HG02610 (cell line): Measurements from ENCODE around the gene PARP11.

Experiments used
- ATAC-seq: cut with Tn5 transposase; IDR thresholded peaks from one replicate; pipeline ENCODE4 v1.9.1; 2021; ENCODE audit warnings: mild to moderate bottlenecking, moderate library complexity; ENCODE audit not compliant: unreplicated experiment

The PARP11 gene

DNA sequence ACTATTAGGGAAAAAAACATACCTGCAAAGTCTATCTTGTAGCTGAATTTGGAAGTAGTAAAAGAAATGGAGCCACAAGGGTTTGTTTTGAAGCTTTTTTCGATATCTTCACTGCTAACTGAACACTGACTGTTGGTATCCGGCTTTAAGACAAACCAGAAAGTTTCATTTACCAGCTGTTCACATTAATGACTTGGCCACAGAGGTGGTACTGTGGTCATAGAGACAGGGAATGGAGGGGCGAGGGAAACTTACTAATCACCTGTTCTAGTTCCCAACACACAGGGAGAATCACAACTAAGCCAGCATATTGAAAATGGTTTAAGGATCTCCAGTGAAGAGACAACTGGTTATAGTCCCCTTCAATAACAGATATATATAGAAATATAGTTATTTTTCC lies 44.3 kb downstream of the PARP11 start:
- ATAC-seq: no peak

DNA sequence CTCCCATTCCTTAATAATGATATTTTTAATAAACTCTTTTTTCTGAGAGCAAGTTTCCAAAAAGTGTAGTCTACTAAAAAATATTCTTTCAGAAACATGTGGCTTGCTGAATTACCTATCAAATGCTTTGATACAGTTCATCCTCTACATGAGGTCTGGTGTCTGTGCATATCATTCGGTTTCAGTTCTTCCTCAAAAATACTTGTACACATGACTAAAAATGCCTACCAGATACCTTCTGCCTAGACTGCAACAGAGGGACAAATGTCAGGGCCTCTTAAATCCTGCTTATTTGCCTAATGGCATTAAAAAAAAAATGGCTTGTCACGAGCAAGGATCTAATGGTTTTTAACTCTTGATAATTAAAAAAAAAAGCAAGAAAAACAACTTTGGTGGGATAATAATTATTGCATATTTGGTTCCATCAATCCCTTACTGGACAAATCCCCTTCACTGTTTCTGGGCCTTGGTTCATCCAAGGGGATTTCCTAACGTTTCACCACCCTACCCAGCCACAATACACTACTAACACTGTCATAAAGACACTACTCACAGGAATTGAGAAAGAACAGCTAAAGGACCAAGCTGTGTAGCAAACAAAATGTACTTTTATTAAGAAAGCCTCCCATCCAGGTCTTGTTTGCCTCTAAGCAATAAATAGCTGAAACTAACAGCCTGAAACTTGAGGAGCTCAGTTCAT lies 45.7 kb downstream of the PARP11 start:
- ATAC-seq: no peak

DNA sequence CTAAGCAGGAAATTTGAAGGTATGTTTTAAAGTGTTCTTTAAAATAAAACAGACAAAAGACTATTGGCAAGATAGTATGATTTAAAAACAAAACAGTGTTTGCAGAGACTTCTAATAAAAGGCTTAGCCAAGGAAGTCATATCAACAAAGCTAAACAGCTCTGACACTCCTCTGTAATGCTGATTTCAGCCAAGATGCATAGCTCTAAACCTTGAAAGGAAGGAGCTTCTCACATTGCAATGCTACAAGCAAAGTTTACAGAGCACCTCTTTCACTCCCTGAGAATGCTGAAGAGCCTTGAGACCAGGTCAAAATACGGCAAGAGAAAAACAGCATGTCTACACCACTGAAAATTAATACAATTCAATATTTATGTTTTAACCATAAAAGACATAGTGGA lies 51.8 kb downstream of the PARP11 start:
- ATAC-seq: no peak

DNA sequence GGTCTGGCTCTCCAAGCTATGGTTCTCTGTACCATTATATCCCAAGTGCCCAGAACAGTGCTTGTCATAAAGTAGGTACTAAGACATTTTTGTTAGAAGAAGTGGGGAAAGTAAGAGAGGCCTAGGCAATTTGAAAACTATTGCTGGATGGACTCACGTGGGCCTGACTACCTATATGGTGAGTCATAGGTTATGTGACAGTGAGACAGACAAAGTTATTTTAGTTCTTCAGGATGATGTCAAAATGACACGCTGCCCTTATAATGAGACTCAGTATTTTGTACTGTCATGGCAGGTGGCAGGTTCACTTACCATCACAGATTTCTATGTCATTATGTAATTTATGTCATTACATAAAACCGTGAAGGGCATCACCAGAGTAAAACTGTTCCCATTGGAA lies 53.1 kb downstream of the PARP11 start:
- no peak for ATAC-seq

DNA sequence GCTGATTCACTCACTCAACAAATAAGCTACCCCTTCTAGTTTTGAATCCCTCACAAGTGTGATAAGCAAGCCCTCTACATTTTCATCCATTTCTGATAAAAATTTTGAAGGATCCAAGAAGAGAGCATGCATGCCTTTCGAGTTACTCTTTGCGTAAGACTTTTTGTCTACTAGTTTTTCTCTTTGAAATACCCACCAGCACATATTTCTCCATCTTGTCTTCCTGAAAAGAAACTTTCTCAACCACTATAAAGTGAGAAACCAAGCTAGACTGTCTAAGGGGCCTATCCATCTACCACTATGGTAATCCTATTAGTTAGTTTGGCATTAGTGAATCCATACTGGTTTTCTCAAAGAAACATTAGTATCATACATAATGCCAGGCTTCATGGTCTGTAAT lies 56.9 kb downstream of the PARP11 start:
- no peak for ATAC-seq

DNA sequence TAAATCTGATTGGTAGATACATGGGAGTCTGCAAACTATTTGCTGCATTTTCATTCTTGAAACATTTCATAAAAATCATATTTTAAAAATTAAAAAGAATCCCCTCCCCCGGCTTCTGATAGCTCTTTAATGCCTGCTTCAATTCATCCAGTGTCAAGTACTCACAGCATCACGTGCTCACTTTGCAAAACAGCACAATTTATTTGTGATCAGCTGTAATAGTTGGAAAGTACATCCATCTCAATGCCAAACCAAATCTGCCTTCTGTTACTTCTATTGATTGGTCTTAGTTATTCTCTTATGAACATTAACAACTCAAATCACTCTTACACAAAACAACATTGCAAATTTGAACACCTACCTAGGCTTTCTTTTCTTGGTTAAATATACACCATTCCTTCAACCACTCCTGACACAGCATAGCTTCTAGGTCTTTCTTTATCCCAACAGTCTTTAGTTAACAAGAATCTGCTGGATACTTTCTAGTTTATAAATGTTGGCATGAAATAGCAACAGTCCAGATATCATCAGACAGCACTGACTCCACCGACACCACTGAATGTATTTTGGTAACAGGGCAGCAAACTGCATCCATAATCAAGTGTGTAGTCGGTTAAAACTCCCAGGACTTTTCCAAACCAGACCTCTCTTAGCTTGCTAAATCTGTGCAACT lies 58.0 kb downstream of the PARP11 start:
- no peak for ATAC-seq

DNA sequence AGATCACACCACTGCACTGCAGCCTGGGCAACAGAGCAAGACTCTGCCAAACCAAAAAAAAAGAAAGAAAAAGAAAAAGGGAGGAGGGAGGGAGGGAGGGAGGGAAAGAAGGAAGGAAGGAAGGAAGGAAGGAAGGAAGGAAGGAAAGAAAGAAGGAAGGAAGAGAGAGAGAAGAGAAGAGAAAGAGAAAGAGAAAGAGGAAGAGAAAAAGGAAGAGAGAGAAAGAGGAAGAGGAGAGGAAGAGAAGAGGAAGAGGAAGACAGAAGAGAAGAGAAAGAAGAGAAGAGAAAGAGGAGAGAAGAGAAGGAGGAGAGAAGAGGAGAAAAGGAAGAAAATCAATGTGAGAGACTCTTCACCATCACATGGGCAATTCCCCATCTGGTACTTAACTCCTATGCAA lies 62.7 kb downstream of the PARP11 start:
- ATAC-seq: no peak

DNA sequence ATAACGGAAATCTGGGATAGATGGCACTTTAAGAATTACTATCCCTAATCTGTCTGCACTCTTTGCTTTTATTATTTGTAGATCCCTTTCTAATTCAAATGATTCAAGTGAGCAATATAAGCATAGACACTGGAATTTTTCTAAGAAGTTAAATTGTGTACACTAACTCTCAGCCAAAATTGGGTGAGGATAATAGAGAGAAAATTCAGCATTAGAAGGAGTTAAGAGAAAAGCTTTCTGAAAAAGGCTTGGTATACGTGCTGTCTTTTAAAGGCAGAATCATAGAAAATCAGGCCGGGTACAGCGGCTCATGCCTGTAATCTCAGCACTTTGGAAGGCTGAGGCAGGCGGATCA lies 63.2 kb downstream of the PARP11 start:
- no peak for ATAC-seq

DNA sequence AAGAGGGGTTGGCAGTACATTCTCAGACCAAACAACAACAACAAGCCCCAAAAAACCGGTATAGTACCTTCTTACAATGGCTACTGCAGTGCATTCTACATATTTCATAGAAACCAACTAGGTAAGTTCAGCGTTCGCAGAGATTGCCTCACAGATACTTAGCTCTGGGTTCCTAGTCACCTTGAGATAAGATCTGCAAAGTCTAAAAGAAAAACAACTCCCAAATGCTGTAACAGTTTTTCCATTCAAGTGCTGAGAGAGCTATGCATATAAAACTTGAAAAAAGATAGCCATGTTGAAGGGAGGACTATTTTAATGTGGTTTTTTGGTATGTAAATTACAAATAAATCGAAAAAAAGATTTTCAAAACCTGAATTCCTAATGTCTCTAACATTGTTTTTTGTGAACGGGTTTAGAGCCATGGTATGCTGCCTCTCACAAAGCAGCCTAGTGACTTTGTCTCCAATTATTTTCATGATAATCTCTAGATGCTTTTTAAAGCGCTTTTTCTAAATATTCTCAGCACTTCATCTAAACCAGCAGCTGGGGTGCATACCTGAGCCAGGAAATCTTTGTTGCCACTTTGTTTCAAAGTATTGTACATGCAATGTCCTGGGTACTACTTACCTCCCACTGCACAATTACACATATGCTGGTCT lies 63.7 kb downstream of the PARP11 start:
- no peak for ATAC-seq

DNA sequence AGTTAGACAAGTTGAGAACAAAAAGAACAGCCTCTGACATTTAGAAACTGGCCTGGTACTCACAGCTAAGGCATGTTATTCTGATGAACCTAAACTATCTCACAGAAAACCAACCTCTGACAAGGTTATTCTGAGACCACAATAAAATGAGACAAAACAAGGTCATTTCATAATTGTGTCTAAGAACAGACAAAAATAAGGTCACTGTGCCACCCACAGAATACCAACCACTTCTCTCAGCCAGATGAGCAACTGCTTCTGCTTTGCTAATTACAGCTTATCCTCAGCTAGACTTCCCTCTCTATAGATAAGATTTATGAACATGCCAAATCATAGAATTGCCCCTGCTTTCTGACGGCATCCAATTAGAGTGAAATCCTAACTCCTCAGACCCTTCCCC lies 68.1 kb downstream of the PARP11 start:
- no peak for ATAC-seq

DNA sequence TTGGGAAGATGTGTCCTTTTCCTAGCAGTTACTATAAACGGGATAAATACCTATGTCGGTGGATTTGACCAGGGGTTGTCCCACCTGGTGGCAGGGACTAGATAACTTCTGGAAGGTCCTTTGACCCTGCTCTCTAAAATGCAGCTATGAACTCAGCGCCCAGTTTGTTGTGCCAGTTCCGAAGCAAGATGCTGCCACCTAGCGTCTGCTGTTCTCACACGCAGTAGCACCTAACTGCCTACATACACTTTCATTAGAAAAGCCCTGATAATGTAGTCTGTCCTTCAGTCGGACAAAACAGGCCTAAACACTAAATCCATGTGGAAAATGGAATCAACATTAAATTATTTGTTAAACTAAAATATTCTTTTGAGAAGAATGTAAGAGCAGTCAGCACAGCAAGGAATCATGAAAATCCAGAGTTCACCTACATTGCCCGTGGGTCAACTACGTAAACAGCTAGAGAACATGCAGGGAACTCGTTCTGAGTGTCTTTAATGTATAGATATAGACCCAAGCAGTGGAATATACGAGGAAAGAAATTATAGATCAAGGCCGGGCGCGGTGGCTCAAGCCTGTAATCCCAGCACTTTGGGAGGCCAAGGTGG lies 69.2 kb downstream of the PARP11 start:
- ATAC-seq: no peak

DNA sequence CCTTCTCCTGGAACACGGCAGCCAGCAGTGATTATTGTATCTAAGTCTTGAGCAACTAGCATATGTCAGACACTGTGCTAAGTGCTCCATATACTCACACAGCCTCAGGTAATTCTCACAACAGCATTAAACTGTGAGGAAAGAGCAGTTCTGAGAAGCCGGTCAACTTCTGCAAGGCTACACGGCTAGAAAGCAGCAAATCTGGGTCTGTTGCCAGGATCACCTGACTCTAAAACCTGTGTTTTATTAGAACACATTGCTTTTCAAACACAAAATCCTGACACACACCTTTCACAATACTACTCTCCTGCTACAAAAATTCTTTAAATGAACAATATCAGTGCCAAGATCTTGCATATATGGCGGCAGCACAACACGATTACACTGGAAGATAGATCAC lies 70.5 kb downstream of the PARP11 start:
- ATAC-seq: no peak

DNA sequence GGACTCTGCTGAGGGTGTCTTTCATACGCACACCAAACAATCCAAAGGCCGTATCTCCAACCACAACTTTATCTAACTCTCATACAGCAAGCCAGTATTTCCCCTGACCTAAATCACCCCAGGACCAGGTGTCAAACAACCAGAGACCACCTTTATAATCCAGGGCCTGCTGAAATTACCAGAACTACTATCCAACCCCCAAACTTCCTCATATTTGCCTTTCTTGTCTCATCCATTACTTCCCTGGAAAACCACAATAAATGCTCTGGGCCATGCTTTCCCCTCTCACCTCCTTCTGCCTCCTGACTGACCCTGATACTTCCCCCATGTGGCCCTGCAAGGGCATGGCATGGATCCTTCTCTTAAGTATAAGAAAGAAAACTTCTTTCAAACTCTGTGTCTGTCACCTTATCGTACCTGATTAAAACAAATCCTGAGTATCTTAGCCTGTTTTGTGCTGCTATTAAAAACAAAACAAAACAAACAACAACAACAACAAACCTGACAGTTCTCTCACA lies 75.6 kb downstream of the PARP11 start:
- ATAC-seq: no peak

DNA sequence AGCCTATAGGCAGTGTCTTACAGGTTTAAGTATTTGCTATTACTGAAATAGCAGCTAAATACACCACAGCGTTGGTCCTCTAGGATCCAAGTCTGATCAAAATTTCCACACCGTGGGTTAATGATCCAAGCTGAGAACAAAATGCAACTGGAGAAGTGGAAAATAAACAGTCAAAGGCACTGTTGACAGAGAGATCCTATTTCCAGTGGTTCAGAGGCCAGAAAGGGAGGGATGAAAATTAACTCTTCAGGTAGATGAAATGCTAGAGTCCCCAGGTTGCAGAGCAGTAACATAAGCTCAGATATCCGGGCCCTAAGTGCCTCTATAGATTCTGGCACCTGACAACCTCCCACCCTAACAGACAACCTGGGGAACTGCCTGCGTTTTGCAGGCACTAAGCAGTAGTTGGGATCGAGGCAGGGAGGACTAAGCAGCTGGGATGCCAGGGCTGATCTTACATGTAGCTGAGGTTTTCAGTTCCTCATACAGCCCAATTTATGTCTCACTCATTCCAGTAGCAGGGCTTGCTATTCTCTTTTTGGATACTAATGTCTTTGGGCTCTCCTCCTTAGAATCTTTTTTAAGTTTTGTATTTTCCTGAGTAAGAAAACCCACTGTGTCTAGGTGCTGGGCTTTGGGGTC lies 77.6 kb downstream of the PARP11 start:
- ATAC-seq: no peak

DNA sequence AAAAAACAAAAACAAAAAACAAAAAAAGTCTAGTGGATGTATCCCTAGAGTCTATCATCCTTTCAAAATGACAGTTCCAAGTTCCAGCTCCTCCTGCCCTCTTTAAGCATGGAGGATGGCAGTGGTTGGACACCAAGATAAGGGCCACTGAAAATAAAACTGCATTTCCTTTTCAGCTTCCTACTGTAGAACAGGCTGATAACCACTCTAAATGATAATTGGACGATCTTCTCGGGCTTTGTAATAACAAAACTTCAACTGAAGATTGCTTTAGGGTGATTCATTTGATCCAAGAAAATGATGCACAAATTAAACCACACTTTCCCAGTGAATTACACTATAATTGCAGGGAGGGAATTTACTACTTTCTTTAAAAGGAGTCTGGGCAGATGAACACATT lies 78.1 kb downstream of the PARP11 start:
- ATAC-seq: no peak

DNA sequence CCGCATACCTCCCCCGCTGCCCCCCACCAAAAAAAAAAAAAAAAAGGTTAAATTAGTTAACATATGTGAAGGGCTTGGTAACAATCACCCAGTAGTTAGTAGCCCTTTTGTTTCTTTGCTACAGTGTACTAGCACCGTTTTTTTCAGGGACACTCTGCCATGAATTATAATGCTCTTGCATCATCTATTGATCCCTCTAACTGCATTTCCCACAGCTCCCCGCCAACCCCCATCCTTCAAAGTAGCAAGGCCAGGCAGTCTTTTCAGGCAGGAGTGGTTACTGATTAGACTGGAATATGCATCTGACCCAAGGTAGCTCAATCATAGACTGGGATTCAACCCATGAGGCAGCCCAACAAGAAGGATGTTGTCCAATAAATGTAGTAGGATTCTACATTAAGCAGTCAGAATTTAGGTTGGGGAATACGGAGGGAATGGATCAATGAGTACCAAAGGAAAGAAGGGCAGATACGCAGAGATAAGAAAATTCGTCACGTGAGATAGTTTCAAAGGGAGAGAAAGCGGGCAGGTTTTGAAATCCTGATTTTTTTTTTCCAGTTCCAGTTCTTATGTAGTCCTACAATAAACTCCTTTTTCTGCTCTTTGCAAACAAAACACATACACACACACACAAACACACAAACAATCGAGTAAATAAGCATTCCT lies 80.4 kb downstream of the PARP11 start:
- no peak for ATAC-seq

DNA sequence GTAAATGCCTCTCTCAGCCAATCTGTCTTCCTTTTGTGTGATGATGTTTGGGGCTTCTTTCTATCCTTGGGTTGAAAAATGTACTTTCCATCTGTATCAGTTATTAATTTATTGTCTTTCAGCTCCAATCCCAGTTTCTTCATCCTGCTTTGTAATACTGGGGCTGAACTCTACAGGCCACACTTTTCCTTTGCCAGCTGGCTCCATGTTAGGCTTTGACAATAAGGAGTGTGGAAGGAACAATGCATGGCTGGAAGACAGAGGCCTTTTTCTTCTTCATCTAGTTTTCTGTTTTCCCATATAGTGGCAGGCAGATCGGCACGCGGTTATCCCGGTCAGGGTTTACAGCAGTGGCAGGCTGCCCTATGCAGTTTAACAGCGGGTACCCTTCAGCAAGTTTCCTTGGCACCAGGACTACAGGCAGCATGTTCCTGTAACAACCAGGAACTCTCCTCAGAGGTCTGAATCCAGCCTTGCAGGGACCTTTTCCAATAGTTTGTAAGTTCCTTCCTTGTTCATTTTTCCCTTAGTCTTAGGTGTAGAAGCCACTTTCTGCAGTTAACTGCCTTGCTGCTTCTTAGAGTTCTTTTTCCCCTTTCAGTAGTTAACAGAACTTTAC lies 81.8 kb downstream of the PARP11 start:
- no peak for ATAC-seq

DNA sequence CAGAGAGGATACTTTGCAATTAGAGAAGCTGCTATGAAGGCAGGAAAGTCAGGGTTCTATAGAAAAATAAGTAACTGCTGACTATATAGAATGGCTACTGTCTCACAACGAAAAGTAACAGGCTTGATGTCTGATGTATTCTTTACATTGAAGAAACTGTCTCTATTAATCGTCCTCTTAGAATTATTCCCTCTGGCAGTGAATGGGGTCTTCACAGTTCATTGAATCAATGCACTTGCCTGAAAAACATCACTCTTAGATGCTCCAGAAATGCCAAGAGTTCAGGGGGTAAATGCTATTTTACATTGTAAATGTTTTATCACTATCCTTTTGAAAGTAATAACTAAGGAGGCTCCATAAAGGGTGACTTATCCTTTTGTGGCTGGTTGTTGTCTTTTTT lies 82.6 kb downstream of the PARP11 start:
- no peak for ATAC-seq

DNA sequence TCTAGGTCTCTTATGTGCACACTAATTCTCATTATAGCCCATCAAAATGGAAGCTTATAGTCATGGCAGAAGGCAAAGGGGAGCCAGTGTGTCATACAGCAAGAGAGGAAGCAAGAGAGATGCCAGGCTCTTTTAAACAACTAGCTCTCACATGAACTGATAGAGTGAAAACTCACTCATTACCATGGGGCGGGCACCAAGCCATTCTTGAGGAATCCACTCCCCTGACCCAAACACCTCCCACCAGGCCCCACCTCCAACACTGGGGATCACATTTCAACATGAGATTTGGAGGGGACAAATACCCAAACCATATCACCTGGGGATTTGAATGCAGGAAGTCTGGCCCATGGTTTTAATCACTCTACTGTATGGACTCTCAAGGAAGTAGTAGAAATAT lies 83.4 kb downstream of the PARP11 start:
- no peak for ATAC-seq

DNA sequence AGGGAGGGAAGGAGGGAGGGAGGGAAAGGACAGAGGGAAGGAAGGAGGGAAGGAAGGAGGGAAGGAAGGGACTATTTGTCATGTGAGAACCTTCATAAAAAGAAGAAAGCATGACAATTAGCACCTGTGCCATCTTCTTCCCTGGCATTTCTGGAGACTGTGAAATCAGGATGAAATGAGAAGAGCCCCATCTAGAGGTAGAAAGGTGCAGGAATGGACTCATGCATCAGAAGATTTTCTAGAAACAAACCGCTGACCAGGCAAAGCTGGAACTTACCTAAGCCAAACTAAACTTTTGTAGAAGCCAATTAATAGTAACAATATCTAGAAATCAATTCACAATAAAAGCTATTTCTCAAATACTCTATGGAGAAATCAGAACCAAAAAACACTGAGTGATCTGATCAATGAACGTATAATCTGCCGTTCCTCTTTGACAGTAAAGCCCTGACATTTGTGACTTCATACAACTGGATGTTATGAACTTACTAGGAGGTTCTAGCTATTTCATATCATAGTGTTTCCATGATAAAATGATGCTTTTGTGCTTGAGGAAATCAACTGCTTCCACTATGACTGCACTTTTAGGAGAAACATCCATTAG lies 95.9 kb downstream of the PARP11 start:
- no peak for ATAC-seq
